ENCODE data around the gene KCNRG.
"Not testable (repeated sequence)": the region's sequence is repeated elsewhere in the genome, so short reads cannot be mapped to it uniquely, and the experiment has no call there.

Gene KCNRG, protein sequence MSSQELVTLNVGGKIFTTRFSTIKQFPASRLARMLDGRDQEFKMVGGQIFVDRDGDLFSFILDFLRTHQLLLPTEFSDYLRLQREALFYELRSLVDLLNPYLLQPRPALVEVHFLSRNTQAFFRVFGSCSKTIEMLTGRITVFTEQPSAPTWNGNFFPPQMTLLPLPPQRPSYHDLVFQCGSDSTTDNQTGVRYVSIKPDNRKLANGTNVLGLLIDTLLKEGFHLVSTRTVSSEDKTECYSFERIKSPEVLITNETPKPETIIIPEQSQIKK

DNA sequence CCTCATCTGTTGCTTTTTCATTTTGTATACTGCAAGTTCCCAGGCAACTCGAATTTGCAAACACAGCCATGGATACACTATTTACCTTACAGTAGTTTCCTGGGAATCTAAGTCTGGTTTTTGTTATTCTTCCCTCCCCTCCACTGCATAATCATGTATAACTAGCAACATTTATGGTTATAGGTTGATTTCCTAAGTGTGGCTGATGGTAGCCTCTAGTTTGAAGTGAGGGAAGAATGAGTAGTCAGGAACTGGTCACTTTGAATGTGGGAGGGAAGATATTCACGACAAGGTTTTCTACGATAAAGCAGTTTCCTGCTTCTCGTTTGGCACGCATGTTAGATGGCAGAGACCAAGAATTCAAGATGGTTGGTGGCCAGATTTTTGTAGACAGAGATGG is at the start of gene KCNRG:
TSS of gene KCNRG (plus strand) at position 187 of the 400 bp plus-strand sequence. CDS start at position 237, 50 bp downstream.
- DNase-seq (ENCODE audit: low spot score), result no peak

DNA sequence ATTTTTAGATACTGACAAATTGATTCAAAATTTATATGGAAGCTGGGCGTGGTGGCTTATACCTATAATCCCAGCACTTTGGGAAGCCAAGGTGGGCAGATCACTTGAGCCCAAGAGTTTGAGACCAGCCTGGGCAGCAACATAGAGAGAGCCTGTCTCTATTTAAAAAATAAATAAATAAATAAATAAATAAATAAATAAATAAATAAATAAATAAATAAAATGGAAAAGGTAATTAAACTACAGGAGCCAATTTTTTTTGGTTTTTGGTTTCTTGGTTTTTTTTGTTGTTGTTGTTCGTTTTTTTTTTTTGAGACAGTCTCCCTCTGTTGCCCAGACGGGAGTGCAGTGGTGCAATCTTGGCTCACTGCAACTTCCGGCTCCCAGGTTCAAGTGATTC is 47.8 kb upstream of the KCNRG start:
- DNase-seq (ENCODE audit: low spot score), result no peak

DNA sequence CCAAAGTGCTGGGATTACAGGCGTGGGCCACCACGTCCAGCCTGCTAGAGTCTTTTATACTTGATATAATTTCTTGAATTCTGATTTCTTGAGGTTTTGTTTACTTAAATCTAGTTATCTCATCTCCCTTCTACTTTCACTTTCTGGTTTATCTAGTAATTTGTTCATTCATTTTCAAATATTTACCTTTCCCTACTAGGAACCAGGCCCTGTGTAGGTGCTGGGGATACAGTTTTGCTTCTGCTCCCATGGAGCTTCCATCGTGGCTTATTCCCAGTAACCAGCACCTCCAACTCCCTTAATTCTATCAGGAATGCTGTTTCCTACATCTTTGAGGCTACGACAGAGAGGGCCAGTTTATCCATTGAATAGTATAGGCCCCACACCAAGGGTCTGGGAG is 42.5 kb upstream of the KCNRG start:
- DNase-seq (ENCODE audit: low spot score), result no peak

DNA sequence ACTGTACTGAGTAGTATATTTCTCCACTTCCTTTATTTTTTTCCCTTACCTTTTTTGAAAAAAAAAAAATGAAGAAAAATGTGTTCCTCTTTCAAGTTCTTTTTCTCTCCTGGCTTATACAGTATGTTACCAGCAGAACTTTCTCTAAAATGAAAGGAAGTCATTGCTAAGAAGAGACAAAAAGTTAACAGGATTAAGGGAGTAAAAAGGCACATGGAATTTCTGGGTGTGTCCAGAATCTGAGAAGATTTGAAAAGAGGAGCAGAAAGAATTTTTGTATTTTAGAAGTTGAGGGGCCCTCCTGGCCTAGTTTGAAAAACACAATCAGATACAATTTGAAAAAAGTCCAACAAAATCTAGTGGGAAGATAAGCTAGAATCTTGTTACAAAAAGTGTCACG is 39.4 kb upstream of the KCNRG start:
- no peak for DNase-seq (ENCODE audit: low spot score)

DNA sequence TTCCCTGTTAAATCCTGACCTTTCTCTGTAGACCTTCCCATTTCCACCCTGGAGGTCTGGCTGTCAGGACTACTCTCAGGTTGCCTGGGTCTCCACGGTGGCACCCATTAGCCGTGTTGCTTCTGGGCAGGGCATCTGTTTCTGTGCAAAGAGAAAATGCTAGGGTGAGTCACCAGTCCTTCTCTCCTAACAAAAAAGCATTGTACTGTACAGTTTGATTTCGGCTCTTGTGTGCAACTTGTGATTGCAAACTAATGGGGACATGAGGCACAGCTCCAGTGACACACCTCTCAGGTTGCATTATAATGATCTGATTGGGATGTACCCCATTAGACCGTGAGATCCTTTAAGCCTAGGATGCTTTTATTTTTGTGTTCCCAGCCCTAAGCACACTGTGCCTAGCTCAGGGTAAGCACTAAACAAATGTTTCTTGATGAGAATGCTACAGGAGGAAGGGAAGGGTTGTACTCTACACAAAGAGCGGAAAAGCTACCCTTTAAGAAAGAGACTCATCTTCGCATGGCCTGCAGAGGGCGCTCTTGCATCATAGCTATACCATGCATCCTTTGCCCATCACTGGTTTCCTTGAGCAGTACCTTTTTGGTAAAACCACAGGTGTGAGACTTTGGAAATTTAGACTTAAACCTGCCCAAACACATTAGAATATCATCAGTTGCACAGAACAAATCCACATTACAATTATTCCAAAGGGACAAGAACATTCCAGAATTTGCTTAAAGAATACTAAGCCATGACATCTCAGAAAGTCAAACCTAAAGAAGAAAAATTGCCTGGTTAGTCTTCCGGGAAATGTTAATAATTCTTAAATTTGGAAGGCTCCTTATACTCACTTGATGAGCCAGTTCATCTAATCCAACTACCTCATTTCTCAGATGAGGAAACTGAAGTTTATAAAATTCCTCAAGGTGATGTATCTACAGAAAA is 38.7 kb upstream of the KCNRG start:
- peak; percentile 55 for DNase-seq (ENCODE audit: low spot score)

DNA sequence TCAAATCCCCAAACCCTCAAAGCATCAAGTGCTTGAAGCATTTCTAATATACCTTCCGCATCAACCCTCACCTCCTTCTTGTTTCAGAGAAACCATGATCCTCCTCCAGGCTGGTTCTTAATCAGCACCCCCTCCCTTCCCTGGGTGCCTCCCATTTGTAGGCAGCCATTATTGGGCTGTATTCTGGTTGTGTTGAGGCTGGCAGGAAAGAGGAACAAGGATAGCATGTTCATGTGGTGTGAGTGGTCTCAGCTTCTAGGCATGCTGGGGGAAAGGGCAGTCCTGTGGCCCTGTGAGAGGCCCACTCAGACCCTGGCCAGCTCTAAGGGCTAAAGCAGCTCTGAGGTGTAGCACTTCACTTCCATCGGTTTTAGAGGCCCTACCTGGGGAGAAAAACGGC is 37.3 kb upstream of the KCNRG start:
- no peak for DNase-seq (ENCODE audit: low spot score)

DNA sequence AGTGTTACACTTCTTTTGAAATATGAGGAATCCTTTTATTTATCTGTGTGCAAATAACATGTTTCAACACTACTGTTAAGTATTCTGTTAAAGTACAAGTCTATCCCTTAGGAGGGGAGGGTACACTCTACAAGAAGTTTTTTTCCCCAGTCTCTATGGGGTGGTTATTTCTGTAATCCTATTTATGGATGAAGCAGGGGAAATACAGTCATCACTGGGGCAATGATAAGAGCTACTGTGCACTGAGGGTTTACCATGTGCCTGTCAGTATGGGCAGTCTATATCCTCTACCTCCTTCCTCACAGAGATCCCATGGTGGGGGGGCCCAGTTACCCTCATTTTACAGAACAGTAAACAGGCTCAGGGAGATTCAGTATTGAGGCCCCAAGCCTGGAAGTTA is 35.0 kb upstream of the KCNRG start:
- DNase-seq (ENCODE audit: low spot score), result no peak

DNA sequence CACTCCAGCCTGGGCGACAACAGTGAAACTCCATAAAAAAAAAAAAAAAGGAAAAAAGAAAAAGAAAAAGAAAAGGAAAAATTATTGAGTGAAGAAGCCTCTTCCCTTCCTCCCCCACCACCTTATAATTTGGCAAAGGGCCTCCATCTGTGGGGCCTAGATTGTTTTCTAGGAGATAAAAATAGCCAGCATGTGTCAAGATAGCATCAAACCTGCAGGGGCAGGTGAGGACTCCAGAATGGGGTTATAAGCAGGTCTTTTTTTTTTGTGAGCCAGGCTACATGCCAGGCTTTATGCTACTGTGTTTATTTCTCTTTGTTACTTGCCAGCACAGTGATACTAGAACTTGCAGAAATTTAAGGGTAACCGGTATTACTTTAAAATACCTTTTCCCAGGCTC is 30.1 kb upstream of the KCNRG start:
- DNase-seq (ENCODE audit: low spot score), result no peak

DNA sequence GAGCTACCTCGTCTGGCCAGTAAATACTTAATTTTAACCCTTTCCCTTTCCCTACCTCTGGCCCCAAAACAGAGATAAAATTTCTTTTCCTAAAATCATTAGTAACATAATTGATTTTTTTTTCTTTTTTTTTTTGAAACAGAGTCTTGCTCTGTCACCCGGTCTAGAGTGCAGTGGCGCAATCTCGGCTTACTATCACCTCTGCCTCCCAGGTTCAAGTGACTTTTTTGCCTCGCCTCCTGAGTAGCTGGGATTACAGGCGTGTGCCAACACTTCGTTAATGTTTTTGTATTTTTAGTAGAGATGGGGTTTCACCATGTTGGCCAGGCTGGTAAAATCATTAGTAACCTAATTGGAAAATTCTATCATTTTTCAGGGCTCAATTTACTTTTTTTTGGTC is 28.8 kb upstream of the KCNRG start:
- no peak for DNase-seq (ENCODE audit: low spot score)

DNA sequence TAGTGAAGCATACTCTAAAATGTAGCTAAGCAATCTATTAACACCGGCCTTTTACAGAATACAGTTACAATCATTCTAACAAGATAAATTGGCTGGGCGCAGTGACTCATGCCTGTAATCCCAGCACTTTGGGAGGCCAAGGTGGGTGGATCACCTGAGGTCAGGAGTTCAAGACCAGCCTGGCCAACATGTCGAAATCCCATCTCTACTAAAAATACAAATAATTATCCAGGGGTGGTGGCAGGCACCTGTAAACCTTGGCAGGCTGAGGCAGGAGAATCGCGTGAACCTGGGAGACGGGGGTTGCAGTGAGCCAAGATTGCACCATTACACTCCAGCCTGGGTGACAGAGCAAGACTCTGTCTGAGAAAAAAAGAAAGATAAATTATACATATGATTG is 24.6 kb upstream of the KCNRG start:
- DNase-seq (ENCODE audit: low spot score), result not testable (repeated sequence)

DNA sequence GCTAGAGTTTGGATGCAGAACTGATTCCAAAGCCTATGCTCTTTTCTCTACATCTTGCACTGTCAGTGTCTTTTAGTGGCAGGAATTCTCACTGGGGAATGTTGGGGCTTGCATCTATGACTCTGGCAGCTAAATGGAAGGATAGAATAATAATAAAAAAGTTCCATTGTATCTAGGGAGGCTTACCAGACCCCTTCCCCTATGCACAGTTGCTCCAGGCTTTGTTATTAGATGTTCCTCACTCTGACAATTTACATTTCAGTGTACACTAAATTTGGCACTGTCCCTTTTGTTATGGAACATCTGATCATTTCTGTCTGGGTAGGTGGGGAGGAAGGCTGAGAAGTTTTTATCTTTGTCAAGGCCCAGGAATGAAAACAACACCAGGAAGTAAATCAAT is 22.1 kb upstream of the KCNRG start:
- no peak for DNase-seq (ENCODE audit: low spot score)

DNA sequence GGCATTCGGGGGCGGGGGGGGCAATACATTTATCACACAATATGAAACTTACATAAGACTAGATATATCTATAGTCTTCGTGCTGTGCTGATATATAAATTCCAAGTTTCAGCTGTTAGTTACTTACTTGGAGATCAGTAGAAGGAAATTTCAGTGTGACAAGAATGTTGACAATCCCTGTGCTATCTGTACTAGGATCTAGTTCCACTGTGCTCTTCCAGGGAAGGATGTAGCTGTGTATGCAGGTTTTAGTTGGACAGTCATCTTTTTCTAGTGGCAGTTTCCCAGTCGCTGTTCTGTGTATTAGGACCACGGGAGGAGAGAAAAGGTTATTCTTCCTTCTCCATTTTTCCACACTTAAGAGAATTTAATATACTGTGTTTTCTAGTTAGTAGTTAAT is 21.6 kb upstream of the KCNRG start:
- DNase-seq (ENCODE audit: low spot score), result no peak

DNA sequence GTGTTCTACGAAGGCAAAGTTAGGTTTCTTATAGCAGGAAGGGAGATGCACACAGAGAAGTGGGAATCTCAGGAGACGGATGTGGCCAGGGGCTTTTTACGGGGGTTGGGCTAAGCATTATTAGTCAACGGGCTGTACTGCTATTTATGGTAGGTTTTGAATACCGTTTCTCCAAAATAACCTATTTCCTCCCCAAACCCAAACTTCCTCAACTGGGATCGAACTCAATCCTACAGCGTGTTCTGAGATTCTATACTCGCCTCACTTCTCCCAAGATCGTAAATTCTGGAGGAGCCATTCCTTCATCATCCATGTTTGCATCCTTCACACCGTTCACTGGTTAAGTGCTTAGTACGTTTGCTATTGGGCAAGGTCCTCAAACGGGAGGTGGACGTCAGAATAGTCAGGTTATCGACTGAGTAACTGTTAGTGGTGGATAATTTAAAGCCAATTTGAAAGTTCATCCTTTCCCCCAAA is 19.6 kb upstream of the KCNRG start:
- no peak for DNase-seq (ENCODE audit: low spot score)

DNA sequence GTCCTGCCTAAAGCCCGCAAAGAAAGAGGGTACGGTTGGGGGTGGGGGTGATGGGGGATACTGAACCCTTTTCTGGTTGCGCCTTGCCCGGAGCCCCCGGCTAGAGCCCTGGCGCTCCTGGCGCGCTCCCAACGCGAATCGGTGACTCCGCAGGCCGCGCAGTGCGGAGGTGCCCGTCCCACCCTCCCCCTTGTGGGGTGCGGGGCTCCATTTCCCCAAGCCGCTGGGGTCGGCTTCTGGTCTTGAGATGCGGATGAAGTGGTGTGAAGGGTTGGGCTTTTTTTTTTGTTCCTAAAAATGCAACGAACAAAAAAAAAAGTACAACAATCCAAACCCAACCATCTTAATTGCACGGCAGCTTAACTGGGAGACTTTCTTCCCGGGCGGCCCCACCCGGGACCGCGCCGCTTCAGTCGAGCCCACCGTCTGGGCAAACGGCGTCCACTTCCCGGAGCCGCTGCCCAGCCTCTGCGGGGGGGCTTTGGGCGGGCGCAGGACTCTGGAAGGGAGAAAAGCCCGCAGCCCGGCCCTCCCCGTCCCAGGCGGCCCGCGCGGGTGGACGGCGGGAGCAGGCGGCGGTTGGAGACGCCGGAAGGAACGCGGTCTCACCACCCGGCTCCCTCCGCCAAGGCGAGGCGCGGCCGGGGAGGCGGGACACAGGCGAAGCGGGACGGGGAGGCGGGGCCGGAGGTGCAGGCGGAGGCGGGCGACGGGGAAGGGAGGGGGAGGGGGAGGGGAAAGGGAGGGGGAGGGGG is 18.9 kb upstream of the KCNRG start:
- DNase-seq (ENCODE audit: low spot score), result peak; percentile 87

DNA sequence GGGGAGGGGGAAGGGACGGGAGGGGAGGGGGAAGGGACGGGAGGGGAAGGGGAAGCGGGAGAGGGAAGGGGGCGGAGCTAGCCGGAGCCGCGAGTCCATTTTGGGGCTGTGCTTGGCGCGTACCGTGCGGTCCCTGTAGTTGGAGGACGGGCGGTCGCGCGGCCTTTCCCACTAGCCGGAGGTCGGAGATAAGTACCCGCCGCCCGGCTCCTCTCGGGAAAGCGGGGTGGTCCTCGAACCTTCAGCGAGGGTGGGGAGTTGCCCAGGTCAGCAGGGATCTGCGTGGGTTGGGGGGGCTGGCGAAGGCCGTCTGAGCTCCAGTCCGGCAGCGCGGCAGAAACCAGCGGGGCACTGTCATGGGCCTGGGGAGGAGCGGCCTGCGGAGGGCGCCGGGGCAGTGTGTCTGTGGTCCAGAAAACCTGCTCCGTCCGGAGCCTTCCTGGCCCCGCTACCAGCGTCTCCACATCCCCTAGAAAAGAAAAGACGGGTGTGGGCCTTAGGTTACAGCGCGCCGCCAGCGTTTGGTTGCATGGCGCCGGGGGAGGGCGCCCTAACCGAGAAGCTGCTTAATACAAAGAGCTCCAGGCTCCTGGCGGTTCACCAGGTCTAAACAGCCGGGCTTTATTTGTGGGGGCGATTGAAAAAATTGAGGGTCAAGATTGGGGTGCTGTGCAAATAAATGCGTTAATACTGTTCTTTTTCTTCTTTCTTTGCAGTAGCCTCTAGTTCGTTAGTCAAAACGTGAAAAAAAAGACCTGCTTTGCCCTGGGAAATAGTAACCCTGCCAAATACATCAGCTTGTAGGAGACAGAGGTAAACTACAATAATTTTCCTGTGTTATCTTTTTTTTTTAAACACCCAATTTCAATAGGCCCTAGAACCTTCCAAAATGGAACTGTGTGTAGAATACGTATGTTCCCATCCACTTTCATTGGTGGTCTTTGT is 18.0 kb upstream of the KCNRG start, which contains the start of gene TRIM13:
TSS of gene TRIM13 (plus strand) at position 92 of the 945 bp plus-strand sequence. CDS start 14,899 bp downstream, outside the sequence.
- peak; percentile 82 for DNase-seq (ENCODE audit: low spot score)

DNA sequence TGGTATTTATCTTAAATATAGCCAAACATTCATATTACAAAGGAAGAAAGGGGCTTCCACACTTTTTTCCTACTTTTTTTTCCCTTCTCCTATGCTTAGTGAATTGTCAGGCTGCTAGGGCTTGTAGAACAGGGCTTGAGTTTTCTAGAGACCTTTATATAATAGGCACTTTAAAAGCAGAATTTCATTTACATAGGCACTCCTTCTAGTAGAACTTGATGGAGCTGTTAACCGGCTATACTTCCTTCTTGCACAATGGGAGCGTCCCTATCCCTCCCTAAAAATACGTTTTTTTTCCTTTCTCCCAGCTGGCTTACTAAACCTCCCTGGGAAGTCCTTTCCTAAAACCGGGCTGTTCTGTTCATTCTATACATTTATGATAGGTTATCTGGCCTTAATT is 17.3 kb upstream of the KCNRG start:
- no peak for DNase-seq (ENCODE audit: low spot score)

DNA sequence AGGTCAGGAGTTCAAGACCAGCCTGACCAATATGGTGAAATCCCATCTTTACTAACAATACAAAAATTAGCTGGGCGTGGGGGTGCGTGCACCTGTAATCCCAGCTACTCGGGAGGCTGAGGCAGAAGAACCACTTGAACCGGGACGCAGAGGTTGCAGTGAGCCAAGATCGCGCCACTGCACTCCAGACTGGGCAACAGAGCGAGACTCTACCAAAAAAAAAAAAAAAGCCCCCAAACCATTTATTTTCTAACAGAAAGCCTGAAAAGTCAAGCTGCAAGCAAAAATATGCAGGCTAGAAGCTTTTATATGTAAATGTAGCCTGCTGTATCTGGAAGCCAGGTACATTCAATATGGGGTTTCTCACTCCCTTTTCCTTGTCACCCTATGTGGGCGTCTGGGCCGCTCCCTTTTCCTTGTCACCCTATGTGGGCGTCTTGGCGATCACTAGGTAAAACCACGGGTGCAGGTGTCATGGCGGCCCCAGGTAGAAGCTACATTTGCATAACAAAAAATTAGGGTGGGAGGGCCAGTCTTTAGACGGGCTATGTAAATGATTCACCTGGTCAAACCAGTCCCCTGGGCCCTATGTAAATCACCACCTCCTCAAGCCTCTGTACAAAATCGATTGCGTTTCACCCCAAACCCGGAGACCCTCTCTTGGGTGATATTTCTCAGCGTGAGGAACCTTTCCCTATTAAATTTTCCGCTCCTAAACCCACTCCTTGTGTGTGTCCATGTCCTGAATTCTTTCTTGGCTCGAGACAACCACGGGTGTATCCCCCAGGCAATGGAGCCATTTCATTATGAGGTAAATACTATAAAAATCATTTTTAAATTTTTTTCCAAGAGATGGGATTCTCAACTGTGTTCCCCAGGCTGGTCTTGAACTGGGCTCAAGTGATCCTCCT is 16.3 kb upstream of the KCNRG start:
- no peak for DNase-seq (ENCODE audit: low spot score)

DNA sequence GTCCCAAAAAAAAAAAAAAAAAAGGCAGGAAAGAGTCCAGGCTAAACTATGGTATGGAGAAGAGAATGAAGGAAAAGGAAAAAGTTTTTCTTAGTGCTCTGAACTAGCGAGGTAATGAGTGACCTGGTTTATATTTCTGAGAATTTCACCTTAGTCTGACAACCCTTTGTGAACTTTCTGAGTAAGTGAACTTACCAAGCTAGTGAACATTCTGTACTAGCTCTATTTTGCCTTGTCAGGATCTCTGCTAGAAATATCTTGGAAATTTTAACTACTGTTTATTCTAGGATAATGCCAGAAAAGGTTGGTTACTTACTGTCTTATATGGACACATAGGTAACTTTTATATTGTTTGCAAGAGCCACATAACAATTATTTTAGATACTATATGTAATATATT is 14.0 kb upstream of the KCNRG start:
- DNase-seq (ENCODE audit: low spot score), result no peak

DNA sequence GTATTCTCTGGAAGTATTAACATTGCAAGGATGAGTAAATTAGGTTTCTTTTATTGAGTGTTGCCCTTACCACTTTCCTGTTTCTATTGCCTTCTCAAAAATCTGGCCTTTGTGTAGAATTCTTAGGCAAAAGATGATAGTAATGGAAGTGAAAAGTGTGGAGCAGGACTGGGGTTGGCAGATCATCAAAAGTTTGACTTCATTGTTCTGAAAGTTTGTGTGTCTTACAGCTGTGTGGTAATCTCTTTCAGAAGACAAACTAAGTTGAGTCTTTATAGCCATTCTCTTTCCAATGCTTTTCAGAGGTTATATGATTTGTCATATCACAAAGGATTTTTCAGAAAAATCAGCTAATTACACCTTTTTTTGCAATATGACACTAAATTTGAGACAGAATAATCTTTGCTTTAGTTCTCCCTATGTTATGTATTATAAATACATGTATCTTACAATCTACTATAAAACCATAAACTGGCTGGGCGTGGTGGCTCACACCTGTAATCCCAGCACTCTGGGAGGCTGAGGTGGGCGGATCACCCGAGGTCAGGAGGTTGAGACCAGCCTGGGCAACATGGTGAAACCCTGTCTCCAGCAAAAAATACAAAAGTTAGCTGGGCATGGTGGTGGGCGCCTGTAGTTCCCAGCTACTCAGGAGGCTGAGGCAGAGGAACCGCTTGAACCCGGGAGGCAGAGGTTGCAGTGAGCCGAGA is 8.7 kb upstream of the KCNRG start:
- no peak for DNase-seq (ENCODE audit: low spot score)

DNA sequence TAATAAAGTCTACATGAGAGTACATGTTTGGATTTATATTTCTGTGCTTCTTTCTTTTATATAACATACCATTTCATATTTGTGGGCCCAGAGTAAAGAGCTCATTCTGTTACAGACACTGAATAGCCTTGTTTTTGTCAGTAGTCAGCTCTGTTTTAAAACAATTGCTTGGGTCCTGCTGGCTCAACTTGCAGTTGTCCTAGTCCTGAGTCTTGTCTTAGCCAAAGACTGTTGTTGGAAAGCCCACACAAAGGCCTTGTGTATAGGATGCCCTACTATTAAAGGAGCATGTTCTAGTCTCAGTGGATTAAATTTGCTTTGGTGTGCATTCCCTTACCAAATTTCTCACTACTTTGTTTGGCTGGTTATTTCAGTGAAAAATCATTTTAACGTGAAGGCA is 3.8 kb upstream of the KCNRG start:
- DNase-seq (ENCODE audit: low spot score), result no peak

Measured in hepatic stellate cell (primary cell).